T-helper 9 cell (primary cell): ENCODE data around the gene MEFV.
"Not testable (repeated sequence)": the region's sequence is repeated elsewhere in the genome, so short reads cannot be mapped to it uniquely, and the experiment has no call there.

Experiments used
- DNase-seq: peaks from one replicate; pipeline ENCODE4 v3.0.0-alpha.2; 2020
- total RNA-seq, 2 donors: gene quantifications; one replicate each; lab custom pipeline; 2026; lab: John Stamatoyannopoulos, UW

MEFV gene
- 0.07 to 0.97 reads per million in 2 donors for total RNA-seq

- DNase-seq: no peak
Observed at GRCh38 chr16:3256146-3256865, at the start of gene MEFV. Gene MEFV, minus strand, starts transcription at chr16:3256633. Its CDS starts 46 bp downstream, at chr16:3256587.

- no peak for DNase-seq
Observed at GRCh38 chr16:3306078-3306477, 49.6 kb upstream of the MEFV start.

GRCh38 chr16:3305109-3306068, 49.0 kb upstream of the MEFV start, which contains the start of the genes TIGD7 and ZNF75A:
Gene TIGD7, minus strand, starts transcription at chr16:3305430. Its CDS starts 4,816 bp downstream, at chr16:3300614.
Gene ZNF75A, plus strand, starts transcription at chr16:3305497. Its CDS starts 2,932 bp downstream, at chr16:3308429.
- peak; percentile 62 for DNase-seq

GRCh38 chr16:3304370-3304769, 47.9 kb upstream of the MEFV start:
- DNase-seq: no peak

- DNase-seq: no peak
Observed at GRCh38 chr16:3295783-3296182, 39.4 kb upstream of the MEFV start.

- no peak for DNase-seq
Observed at GRCh38 chr16:3295209-3295608, 38.8 kb upstream of the MEFV start.

- no peak for DNase-seq
Observed at GRCh38 chr16:3292604-3293003, 36.2 kb upstream of the MEFV start.

- DNase-seq: no peak
Observed at GRCh38 chr16:3289998-3290673, 33.7 kb upstream of the MEFV start.

GRCh38 chr16:3285131-3285530, 28.7 kb upstream of the MEFV start:
- DNase-seq: no peak

- no peak for DNase-seq
Observed at GRCh38 chr16:3283543-3284447, 27.4 kb upstream of the MEFV start.

- peak; percentile 83 for DNase-seq
Observed at GRCh38 chr16:3282730-3283542, 26.5 kb upstream of the MEFV start, which contains the start of gene ZNF263. Gene ZNF263, plus strand, starts transcription at chr16:3283491. Its CDS starts 328 bp downstream, at chr16:3283819.

GRCh38 chr16:3282103-3282729, 25.8 kb upstream of the MEFV start:
- no peak for DNase-seq

GRCh38 chr16:3281222-3281820, 24.9 kb upstream of the MEFV start:
- DNase-seq: no peak

- no peak for DNase-seq
Observed at GRCh38 chr16:3276679-3277078, 20.2 kb upstream of the MEFV start.

- DNase-seq: no peak
Observed at GRCh38 chr16:3274947-3275346, 18.5 kb upstream of the MEFV start.

- DNase-seq: no peak
Observed at GRCh38 chr16:3274490-3274889, 18.1 kb upstream of the MEFV start.

GRCh38 chr16:3271281-3271680, 14.8 kb upstream of the MEFV start:
- not testable (repeated sequence) for DNase-seq

- DNase-seq: not testable (repeated sequence)
Observed at GRCh38 chr16:3270718-3271117, 14.3 kb upstream of the MEFV start.

GRCh38 chr16:3268294-3268693, 11.9 kb upstream of the MEFV start:
- no peak for DNase-seq
